Measurements from ENCODE around the gene SLC38A11.

DNA sequence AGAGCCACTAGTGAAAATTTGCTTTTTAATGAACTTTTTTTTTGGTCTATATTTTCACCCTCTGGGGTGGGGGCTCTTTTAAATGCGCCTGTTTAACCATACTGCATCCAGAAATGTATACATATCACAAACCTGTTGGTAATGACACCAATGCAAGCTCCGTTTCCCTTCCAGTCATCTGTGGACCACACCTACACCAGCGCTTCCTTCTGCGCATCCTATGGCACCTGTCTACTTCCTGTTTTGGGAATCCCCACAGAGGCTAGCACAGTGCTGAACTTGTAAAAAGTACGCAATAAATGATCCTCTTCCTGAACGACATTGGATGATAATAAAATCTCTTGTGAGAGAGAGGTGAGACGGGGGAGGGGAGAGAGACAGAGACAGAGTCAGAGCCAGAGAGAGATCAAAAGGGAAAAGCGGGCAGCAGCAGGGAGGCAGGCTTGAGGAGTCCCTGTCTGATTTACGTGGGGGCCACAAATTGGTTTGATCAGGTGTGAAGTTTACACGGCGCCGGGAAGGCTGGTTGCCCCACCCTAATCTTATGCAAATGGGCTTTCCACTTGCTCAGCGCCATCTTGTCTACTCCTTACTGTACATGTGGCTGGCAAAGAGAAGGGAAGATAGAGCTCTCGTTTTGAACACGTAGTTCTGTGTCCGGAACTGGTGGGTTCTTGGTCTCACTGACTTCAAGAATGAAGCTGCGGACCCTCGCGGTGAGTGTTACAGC lies 38.1 kb upstream of the SLC38A11 start:
- TF ChIP-seq, protein P1, sequence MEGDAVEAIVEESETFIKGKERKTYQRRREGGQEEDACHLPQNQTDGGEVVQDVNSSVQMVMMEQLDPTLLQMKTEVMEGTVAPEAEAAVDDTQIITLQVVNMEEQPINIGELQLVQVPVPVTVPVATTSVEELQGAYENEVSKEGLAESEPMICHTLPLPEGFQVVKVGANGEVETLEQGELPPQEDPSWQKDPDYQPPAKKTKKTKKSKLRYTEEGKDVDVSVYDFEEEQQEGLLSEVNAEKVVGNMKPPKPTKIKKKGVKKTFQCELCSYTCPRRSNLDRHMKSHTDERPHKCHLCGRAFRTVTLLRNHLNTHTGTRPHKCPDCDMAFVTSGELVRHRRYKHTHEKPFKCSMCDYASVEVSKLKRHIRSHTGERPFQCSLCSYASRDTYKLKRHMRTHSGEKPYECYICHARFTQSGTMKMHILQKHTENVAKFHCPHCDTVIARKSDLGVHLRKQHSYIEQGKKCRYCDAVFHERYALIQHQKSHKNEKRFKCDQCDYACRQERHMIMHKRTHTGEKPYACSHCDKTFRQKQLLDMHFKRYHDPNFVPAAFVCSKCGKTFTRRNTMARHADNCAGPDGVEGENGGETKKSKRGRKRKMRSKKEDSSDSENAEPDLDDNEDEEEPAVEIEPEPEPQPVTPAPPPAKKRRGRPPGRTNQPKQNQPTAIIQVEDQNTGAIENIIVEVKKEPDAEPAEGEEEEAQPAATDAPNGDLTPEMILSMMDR (conservative IDR thresholded peaks at IDR 0.05; ENCODE audit: low read length): no peak
- no peak for TF ChIP-seq EZH2phosphoT487 (IDR thresholded peaks at IDR 0.05; ENCODE audit: borderline replicate concordance)

Data from Loucy (cell line).